Measurements from ENCODE around the gene TMC1. TPM values are rescaled to one million over a fixed set of nuclear protein-coding genes. Genes with fewer than 3 reads are reported as not detected.

TMC1 gene
- total and polyA plus RNA-seq, 8 donors: 0.33 to 0.73 TPM; not detected in 6

DNA sequence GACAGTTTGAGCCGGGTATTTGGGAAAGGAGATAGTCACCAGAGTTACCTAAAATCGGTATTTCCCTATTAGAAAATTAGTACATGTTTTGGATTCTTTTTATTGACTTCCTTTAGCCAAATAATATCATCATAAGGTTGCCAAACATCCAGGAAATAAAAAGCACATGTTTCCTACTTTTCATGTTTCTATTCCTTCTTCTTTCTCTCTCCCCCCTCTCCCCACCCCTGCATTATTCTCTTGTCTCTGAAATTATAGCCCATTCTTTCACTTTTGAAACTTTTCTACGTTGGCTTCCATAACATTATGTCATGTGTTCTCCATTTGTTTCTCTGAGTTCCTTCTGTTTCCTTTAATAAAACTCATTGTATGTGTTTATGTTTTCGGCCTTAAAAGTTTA lies 269.6 kb downstream of the TMC1 start:
- no peaks in the 10 kb centered on the region for H3K4me1 ChIP-seq
- intact Hi-C loops (cut with DNase I; ENCODE audit: low total_unique reads): no loop called here

DNA sequence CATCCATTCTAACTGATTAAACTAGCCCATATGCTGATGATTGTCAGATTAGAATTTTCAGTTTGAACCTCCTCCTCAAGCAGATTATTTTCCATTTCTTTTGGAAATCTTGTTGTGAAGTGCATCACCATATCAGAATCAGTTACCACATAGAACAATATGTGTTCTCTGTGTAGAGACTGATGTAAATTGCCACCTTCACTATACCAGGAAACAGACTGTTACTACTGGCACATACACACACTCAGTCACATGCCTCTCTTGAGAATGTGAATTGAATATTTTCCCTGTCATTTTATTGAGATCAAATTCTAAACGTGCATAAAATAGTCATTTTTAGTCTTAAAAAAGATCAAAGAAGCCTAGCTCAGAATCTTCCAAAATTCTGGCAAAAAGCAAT lies 270.0 kb downstream of the TMC1 start:
- intact Hi-C loops (cut with DNase I; ENCODE audit: low total_unique reads): no loop called here
- 38 to 62% (median 50%) methylated on average over 1 of the region's 1 CpG for WGBS, 5 donors
- no peak overlapping the region for H3K27ac ChIP-seq

More for the DNA sequence above, 269.6 kb downstream of the TMC1 start:
- H3K9me3 ChIP-seq: peaks cover 0 to 14% (median 8%) of the 10 kb centered on the region in 4 donors
- TF ChIP-seq EP300 (IDR thresholded peaks at IDR 0.05): no peak
- no peak for TF ChIP-seq POLR2A (IDR thresholded peaks at IDR 0.05)
- TF ChIP-seq POLR2AphosphoS5 (IDR thresholded peaks at IDR 0.05): no peak
- TF ChIP-seq, protein P1, sequence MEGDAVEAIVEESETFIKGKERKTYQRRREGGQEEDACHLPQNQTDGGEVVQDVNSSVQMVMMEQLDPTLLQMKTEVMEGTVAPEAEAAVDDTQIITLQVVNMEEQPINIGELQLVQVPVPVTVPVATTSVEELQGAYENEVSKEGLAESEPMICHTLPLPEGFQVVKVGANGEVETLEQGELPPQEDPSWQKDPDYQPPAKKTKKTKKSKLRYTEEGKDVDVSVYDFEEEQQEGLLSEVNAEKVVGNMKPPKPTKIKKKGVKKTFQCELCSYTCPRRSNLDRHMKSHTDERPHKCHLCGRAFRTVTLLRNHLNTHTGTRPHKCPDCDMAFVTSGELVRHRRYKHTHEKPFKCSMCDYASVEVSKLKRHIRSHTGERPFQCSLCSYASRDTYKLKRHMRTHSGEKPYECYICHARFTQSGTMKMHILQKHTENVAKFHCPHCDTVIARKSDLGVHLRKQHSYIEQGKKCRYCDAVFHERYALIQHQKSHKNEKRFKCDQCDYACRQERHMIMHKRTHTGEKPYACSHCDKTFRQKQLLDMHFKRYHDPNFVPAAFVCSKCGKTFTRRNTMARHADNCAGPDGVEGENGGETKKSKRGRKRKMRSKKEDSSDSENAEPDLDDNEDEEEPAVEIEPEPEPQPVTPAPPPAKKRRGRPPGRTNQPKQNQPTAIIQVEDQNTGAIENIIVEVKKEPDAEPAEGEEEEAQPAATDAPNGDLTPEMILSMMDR (IDR thresholded peaks at IDR 0.05): no peak
- H3K27ac ChIP-seq: no peak overlapping the region
- 73 to 80% (median 76%) methylated on average over 4 of the region's 4 CpGs for WGBS, 5 donors
- no peaks in the 10 kb centered on the region for H3K36me3 ChIP-seq
- no peak overlapping the region for H3K4me3 ChIP-seq
- no peak for DNase-seq
- H3K27me3 ChIP-seq: no peaks in the 10 kb centered on the region

DNA sequence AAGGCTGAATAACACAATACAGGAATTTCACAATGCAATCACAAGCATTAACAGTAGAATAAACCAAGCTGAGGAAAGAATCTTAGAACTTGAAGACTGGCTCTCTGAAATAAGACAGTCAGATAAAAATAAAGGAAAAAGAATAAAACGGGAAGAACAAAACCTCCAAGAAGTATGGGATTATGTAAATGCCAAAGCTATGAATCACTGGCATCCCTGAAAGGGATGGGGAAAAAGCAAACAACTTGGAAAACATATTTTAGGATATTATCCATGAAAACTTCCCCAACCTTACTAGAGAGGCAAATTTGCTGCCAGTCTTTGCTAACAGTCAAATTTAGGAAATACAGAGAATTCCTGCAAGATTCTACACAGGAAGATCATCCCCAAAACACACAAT lies 273.5 kb downstream of the TMC1 start:
- Histone ChIP-seq H3K9me3 (peaks cover 0 to 35% (median 23%) of the 10 kb centered on the region in 4 donors), H3K27ac (no peak overlapping the region), H3K27me3 (no peaks in the 10 kb centered on the region), H3K36me3 (no peaks in the 10 kb centered on the region), H3K4me3 (no peak overlapping the region), H3K4me1 (no peaks in the 10 kb centered on the region)
- TF ChIP-seq, protein P1 (IDR thresholded peaks at IDR 0.05): no peak
- TF ChIP-seq POLR2A (IDR thresholded peaks at IDR 0.05): no peak
- no peak for TF ChIP-seq POLR2AphosphoS5 (IDR thresholded peaks at IDR 0.05)
- no peak for TF ChIP-seq EP300 (IDR thresholded peaks at IDR 0.05)
- intact Hi-C loops (cut with DNase I; ENCODE audit: low total_unique reads): no loop called here
- WGBS, 5 donors: 59 to 83% (median 70%) methylated on average over 1 of the region's 1 CpG
- no peak for DNase-seq

More for the DNA sequence above, 270.0 kb downstream of the TMC1 start:
- Histone ChIP-seq H3K9me3 (peaks cover 0 to 18% (median 12%) of the 10 kb centered on the region in 4 donors), H3K36me3 (no peaks in the 10 kb centered on the region), H3K27me3 (no peaks in the 10 kb centered on the region), H3K4me3 (no peak overlapping the region), H3K4me1 (no peaks in the 10 kb centered on the region)
- no peak for TF ChIP-seq POLR2AphosphoS5 (IDR thresholded peaks at IDR 0.05)
- no peak for TF ChIP-seq POLR2A (IDR thresholded peaks at IDR 0.05)
- TF ChIP-seq, protein P1 (IDR thresholded peaks at IDR 0.05): no peak
- TF ChIP-seq EP300 (IDR thresholded peaks at IDR 0.05): no peak
- DNase-seq: no peak

DNA sequence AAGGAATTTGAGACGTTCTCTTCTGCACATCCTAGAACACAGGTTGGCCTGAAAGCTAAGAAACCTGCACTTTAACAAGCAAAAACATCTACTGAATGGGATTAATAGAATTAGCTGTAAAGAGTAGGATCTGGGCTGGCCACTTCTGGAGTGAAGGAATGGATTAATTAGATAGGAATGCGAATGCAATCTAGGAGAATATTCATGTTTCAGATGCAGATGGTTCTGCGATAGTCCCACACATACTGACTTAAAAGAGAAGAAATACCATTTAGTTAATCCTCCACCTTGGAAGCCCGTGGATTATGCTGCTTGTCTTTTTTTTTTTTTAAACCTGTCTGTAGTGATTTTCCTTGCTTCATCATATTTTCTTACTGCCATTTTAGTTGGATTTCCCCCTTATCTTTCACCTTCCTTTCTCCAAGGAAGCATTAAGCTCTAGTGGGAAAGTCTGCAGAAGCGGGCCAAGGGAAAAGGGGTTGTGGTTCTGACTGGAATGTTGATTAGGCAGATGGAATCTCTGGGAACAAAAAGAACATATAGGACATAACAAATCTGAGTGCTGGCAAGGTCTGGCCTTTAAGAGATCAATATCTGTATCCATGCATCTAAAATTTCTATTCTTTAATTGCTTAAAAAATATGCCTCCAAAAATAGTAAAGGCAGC lies 279.1 kb downstream of the TMC1 start:
- peaks cover 0 to 27% (median 23%) of the 10 kb centered on the region in 4 donors for H3K9me3 ChIP-seq
- no peaks in the 10 kb centered on the region for H3K36me3 ChIP-seq
- H3K27ac ChIP-seq: no peak overlapping the region
- TF ChIP-seq POLR2AphosphoS5 (IDR thresholded peaks at IDR 0.05) (no peak), POLR2A (IDR thresholded peaks at IDR 0.05) (no peak), EP300 (IDR thresholded peaks at IDR 0.05) (no peak)
- TF ChIP-seq, protein P1 (IDR thresholded peaks at IDR 0.05): no peak
- no peaks in the 10 kb centered on the region for H3K4me1 ChIP-seq
- H3K4me3 ChIP-seq: no peak overlapping the region
- no peak for DNase-seq
- intact Hi-C loops (cut with DNase I; ENCODE audit: low total_unique reads): no loop called here
- 72 to 82% (median 77%) methylated on average over 5 of the region's 5 CpGs for whole genome bisulfite sequencing, 5 donors
- no peaks in the 10 kb centered on the region for H3K27me3 ChIP-seq

Data from stomach (tissue), 9 donors.